Placental epithelial cell (primary cell): ENCODE data around the gene ZNF304. TPM values are rescaled to one million over a fixed set of nuclear protein-coding genes. Genes with fewer than 3 reads are reported as not detected.

Experiments used
- total RNA-seq: library from RNA; depleted of rRNA; stranded (reverse); fragments of >200 nt; gene quantifications from 2 replicates; pipeline ENCODE4 v1.2.3, GENCODE V29; 2012

Gene ZNF304
- 12.6 TPM in 2 replicates for total RNA-seq

GRCh38 chr19:57350877-57351805 lies at the start of gene ZNF304:
Gene ZNF304 (plus strand): TSS chr19:57351271. CDS start chr19:57351665, 394 bp downstream.

DNA sequence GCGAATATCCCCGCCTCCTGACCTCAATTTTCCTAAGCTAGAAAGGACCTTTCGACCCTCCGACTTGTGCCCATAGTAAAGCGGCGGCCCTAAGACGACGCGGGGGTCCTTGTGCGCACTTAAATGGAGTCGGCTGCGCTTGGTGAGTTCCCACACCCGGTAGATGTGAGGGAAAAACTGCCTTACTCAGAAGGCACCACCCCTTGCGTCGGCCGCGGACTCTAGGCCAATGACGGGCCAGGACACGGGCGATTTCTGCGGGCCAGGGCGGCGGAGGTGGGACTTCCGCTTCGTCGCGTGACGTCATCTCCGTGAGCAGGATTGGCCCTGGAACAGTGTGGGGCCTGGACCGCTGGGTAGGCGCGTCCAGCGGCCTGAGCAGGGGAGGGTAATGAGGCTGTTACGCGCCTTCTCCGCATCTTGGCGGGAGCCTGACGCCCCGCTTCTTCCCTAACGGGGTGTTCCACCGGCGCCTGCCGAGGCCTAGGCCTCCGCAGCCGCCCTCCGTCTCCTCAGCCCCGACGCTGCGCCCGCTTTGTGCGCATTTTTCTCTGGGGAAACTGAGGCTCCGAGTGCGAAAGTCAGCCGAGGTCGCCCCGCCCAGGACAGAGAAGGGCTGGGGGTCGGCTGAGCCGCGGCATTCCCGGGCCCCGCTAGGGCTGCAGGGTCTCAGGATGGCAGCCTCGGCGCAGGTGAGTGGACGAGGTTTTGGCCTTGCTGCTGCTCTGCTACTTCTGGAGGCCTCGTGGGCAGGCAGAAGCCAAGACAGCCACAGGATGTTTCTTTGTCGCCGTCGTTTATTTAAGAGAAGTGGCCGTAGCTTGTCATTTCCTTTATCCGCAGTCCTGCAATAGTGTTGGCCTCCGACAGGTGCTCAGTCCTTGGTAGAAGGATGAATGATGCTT lies 30.6 kb upstream of the ZNF304 start, which contains the start of gene ZNF543:
Gene ZNF543, plus strand, starts transcription at position 293 of the 905 bp plus-strand sequence. Its CDS starts 382 bp downstream, at position 675.

DNA sequence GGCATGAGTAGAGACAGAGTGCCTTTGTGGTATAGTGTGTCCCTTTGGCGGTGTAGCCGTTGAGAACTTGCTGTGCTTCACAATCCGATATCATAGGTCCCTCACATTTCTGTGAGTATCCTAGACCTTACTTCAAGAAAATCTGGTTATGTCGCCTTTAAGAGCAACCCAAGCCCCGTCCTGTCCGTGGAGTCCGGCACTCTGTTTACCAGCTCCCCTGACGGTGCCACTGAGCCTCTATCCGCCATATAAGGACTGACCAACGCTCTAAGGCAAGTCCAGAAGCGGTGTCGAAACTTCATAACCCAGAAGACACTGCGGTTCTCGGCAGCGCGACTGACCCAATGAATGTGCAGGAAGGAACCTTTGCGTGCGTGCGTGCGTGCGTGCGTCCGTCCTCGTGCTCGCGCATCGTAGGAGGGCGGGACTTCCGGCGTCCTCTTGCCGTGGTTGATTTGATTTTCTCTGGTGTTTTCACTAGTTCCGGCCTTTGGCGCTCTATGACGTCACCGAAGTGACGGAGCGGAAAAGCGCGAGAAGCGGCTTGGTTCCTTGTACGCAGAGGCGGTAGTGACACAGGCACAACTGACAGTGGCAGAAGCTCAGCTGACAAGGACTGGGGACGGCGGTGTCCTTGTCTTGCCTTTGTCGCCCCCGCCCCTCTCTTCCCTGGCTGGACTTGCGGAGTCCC lies 12.1 kb downstream of the ZNF304 start, which contains the start of the genes TRAPPC2B and ZNF547:
Gene TRAPPC2B, plus strand, starts transcription at position 555 of the 691 bp plus-strand sequence. CDS start 1,283 bp downstream, outside the sequence.
Gene ZNF547, plus strand, starts transcription at position 555 of the 691 bp plus-strand sequence. CDS start 5,005 bp downstream, outside the sequence.

GRCh38 chr19:57389730-57390598 lies 38.9 kb downstream of the ZNF304 start, which contains the start of gene ZNF548:
Gene ZNF548 (plus strand): TSS chr19:57389854. CDS start chr19:57390100, 246 bp downstream.

Other genes with a start within 250 kb of the ZNF304 start
- gene USP29, start 231.3 kb upstream of the ZNF304 start, total RNA-seq = not detected in 2 replicates
- not detected in 2 replicates for gene ZIM3, start 206.1 kb upstream of the ZNF304 start, total RNA-seq
- gene DUXA, start 183.8 kb upstream of the ZNF304 start, total RNA-seq = not detected in 2 replicates
- gene ZNF264, start 159.8 kb upstream of the ZNF304 start, total RNA-seq = 42.8 and 53.8 TPM in 2 replicates
- 1.4 and 3.1 TPM in 2 replicates for gene AURKC, start 120.2 kb upstream of the ZNF304 start, total RNA-seq
- gene ZNF805, start 110.6 kb upstream of the ZNF304 start, total RNA-seq = 35.4 and 40.4 TPM in 2 replicates
- 95.8 and 102 TPM in 2 replicates for gene ZNF460, start 70.8 kb upstream of the ZNF304 start, total RNA-seq
- gene ZNF543, start 30.8 kb upstream of the ZNF304 start, total RNA-seq = 12.5 and 14.1 TPM in 2 replicates
- 13.0 and 15.3 TPM in 2 replicates for gene TRAPPC2B, start 12.3 kb downstream of the ZNF304 start, total RNA-seq
- gene ZNF547, start 12.3 kb downstream of the ZNF304 start, total RNA-seq = 3.9 and 4.6 TPM in 2 replicates
- gene ZNF548, start 38.6 kb downstream of the ZNF304 start, total RNA-seq = 22.7 and 29.4 TPM in 2 replicates
- 12.9 and 16.9 TPM in 2 replicates for gene ZNF17, start 59.9 kb downstream of the ZNF304 start, total RNA-seq
- gene ZNF749, start 84.1 kb downstream of the ZNF304 start, total RNA-seq = 14.1 and 16.5 TPM in 2 replicates
- gene VN1R1, start 105.9 kb downstream of the ZNF304 start, total RNA-seq = 0.11 and 0.39 TPM in 2 replicates
- 21.9 and 22.0 TPM in 2 replicates for gene ZNF772, start 126.3 kb downstream of the ZNF304 start, total RNA-seq
- gene ZNF419, start 136.5 kb downstream of the ZNF304 start, total RNA-seq = 7.8 and 10.6 TPM in 2 replicates
- 10.8 and 18.8 TPM in 2 replicates for gene ZNF773, start 148.7 kb downstream of the ZNF304 start, total RNA-seq
- 5.3 and 5.9 TPM in 2 replicates for gene ZNF549, start 176.1 kb downstream of the ZNF304 start, total RNA-seq
- 10.2 and 13.0 TPM in 2 replicates for gene ZNF550, start 208.6 kb downstream of the ZNF304 start, total RNA-seq
- 7.5 and 8.0 TPM in 2 replicates for gene ZNF416, start 227.6 kb downstream of the ZNF304 start, total RNA-seq
- gene ZIK1, start 232.9 kb downstream of the ZNF304 start, total RNA-seq = 9.9 and 13.3 TPM in 2 replicates
- gene ZNF530, start 248.6 kb downstream of the ZNF304 start, total RNA-seq = 3.7 and 6.7 TPM in 2 replicates